Activated naive CD4-positive, alpha-beta T cell treated with anti-CD3 and anti-CD28 coated beads, Interleukin-2, amount 50 U/mL, for 24 hours (primary cell): ENCODE measurements around the gene TMEM240.
"Not testable (repeated sequence)": the region's sequence is repeated elsewhere in the genome, so short reads cannot be mapped to it uniquely, and the experiment has no call there.

ENCODE experiments used
- H3K27ac Mint-ChIP-seq: one replicate; pipeline ENCODE4 v1.8.0; 2021; ENCODE audit warnings: mild to moderate bottlenecking, mixed read lengths
- H3K27me3 Mint-ChIP-seq: one replicate; pipeline ENCODE4 v1.8.0; 2021; ENCODE audit warnings: mixed read lengths
- H3K36me3 Mint-ChIP-seq: one replicate; pipeline ENCODE4 v1.8.0; 2021; ENCODE audit warnings: mixed read lengths
- H3K4me1 Mint-ChIP-seq: one replicate; pipeline ENCODE4 v1.8.0; 2021; ENCODE audit warnings: mixed read lengths
- H3K4me3 Mint-ChIP-seq: one replicate; pipeline ENCODE4 v1.8.0; 2021; ENCODE audit warnings: mild to moderate bottlenecking, mixed read lengths
- H3K9me3 Mint-ChIP-seq: one replicate; pipeline ENCODE4 v1.8.0; 2021; ENCODE audit warnings: mixed read lengths

TMEM240 gene

DNA sequence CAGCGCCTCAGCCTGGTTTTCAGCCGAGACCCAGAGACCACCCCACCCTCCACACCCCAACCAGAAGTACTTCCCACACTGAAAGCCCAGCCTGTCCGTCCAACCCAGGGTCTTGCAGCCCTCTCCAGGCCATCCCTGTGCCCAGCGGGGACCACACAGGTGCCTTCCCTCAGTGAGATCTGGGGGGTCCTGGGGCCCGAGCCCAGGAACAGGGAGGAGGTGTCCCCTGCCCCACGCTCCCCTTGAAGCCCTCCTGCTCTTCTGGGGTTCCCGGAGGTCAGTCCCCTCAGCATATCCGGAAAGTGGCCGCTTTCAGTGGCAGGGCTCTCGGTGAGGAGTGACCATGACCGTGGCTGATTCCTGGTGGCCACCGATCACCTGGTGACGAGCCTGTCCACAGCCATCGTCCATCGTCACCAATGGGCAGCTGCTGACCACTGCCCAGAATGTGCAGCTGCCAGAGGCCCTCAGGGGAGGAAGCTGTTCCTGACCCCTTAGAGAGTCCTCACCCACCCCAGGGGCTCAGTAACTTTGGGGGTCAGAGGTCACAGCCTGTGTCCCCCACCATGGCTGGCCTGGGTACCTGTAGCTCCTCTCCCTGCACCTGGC, 3.4 kb downstream of the TMEM240 start:
- Mint-ChIP-seq H3K27ac (no peak overlapping the region), H3K4me1 (peaks cover 4% of the 10 kb centered on the region), H3K27me3 (no peaks in the 10 kb centered on the region), H3K4me3 (no peak overlapping the region), H3K36me3 (peaks cover 2% of the 10 kb centered on the region), H3K9me3 (no peaks in the 10 kb centered on the region)

DNA sequence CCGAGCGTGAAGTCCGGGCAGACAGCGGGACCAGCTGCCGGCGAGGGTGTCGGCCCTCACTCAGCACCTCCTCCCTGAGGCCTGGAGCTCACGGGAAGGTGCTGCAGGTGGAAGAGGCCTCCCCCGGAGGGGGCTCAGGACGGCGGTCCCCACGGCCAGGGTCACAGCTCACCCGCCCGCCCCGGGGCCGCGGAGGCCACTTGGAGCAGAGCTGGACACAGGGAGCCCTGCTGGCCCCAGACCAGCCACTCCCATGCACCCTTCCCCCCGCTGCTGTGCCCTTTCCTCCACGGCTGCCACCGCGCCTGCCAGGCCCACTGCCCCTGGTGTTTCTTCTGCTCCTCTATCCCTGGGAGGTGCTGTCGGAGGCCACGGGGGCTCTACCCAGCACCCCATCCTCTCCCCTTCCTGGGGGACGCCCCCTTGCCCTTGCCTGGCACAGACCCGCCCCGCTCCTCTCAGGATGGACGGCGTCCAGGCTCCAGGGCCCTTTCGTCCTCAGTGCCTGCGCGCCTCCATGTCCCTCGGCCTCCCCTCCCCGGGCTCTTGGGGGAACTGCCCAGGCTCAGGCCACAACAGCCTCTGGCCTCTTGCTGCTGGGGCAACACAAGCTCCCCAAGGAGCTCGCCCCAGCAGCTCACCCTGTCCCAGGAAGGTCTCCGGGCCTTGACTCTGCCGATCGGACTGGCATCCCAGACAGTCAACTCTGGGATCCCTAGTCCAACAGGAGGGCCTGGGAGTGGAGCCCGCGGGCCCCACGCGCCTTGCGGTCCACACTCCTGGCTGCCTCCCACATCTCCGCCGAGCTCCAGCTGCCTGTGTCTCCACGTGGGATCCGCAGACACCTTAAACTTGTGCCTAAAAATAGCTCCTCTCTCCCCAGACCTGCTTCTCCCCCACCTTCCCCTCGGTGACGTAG, 4.1 kb downstream of the TMEM240 start:
- Mint-ChIP-seq H3K4me1 (no peaks in the 10 kb centered on the region), H3K27ac (no peak overlapping the region), H3K9me3 (no peaks in the 10 kb centered on the region), H3K4me3 (no peak overlapping the region), H3K27me3 (no peaks in the 10 kb centered on the region), H3K36me3 (peaks cover 4% of the 10 kb centered on the region)

- Mint-ChIP-seq H3K9me3 (no peaks in the 10 kb centered on the region), H3K4me3 (no peak overlapping the region), H3K27ac (no peak overlapping the region), H3K4me1 (no peaks in the 10 kb centered on the region), H3K36me3 (peaks cover 7% of the 10 kb centered on the region), H3K27me3 (no peaks in the 10 kb centered on the region)
Observed at GRCh38 chr1:1535201-1536018, 5.0 kb downstream of the TMEM240 start.

GRCh38 chr1:1534401-1535154, 5.8 kb downstream of the TMEM240 start:
- Mint-ChIP-seq H3K9me3 (no peaks in the 10 kb centered on the region), H3K4me3 (no peak overlapping the region), H3K27ac (no peak overlapping the region), H3K27me3 (no peaks in the 10 kb centered on the region), H3K36me3 (peaks cover 7% of the 10 kb centered on the region), H3K4me1 (no peaks in the 10 kb centered on the region)

DNA sequence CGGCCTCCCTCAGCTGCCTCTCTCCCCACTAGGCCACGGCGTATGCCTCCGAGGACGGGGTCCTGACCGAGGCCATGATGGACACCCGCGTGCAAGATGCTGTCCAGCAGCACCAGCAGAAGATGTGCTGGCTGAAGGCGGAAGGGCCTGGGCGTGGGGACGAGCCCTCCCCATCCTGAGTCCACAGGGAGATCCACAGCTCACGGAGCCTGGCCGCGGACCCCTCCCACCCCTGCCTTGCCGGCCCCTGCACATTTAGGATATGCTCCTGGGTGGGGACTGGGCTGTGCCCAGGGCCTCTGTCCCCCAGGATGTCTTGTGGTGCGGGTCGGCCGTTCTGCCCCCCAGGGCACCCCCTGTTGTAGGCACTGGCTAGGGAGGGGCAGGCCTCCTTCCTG, 6.5 kb downstream of the TMEM240 start:
- H3K27ac Mint-ChIP-seq, H3K36me3 Mint-ChIP-seq, H3K27me3 Mint-ChIP-seq, H3K9me3 Mint-ChIP-seq, H3K4me1 Mint-ChIP-seq, H3K4me3 Mint-ChIP-seq: not testable (repeated sequence)

DNA sequence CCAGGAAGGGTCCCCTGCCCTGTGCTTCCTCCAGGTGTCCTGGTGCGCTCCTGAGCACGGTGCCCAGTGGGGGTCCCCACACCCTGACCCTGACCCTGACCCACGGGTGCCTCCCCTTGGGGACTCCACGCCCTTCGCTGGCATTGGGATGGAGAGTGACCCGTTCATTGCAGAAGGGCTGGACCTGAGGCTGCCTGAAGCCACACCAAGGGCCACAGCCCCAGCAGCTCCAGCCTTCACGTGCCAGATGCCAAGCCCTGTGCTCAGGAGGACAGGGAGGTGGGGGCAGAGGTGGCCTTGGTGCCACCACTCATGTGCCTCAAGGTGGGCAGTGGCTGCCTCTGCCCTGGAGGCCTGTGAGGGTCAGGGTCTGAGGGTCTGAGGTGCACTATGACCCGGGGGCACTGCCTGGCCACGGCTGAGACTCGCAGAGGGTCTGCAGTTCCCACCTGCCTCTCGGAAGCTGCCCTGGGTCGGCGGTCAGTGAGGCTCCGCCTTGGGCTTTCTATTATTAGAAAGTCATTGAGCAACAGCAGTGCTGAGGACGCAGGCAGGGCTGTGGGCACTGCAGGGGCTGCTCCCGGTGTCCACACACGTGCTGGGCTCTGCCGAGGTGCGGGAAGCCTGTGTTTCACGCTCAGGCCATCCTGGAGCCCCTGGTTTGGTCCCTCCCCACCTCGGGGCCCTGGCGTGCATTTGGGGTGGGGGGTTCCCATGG, 7.1 kb downstream of the TMEM240 start:
- H3K4me3 Mint-ChIP-seq, H3K27ac Mint-ChIP-seq, H3K27me3 Mint-ChIP-seq, H3K9me3 Mint-ChIP-seq, H3K4me1 Mint-ChIP-seq, H3K36me3 Mint-ChIP-seq: not testable (repeated sequence)

GRCh38 chr1:1531947-1532346, 8.5 kb downstream of the TMEM240 start:
- H3K4me1 Mint-ChIP-seq: no peaks in the 10 kb centered on the region
- H3K36me3 Mint-ChIP-seq: peaks cover 7% of the 10 kb centered on the region
- H3K27me3 Mint-ChIP-seq: no peaks in the 10 kb centered on the region
- H3K27ac Mint-ChIP-seq: no peak overlapping the region
- H3K4me3 Mint-ChIP-seq: no peak overlapping the region
- H3K9me3 Mint-ChIP-seq: no peaks in the 10 kb centered on the region

DNA sequence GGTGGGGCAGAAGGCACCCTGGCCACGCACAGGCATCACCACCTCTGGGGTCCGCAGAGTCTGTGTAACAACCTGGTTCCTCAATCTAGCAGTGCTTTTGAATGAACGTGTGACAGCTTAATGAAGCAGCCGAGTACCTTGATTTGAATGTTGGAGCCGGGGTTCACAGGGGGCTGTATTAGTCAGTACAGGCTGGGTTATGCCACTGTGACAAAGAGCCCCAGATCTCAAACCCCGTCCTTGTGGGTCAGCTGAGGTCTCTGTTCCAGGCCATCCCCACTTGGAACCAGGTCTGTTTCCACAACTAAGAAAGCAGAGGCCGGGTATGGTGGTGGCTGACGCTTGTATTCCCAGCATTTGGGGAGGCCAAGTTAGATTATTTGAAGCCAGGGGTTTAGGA, 10.5 kb downstream of the TMEM240 start:
- no peak overlapping the region for H3K4me3 Mint-ChIP-seq
- H3K36me3 Mint-ChIP-seq: peaks cover 7% of the 10 kb centered on the region
- no peaks in the 10 kb centered on the region for H3K9me3 Mint-ChIP-seq
- H3K27me3 Mint-ChIP-seq: no peaks in the 10 kb centered on the region
- H3K4me1 Mint-ChIP-seq: no peaks in the 10 kb centered on the region
- no peak overlapping the region for H3K27ac Mint-ChIP-seq

GRCh38 chr1:1529321-1529720, 11.1 kb downstream of the TMEM240 start:
- no peaks in the 10 kb centered on the region for H3K9me3 Mint-ChIP-seq
- H3K27ac Mint-ChIP-seq: no peak overlapping the region
- peaks cover 7% of the 10 kb centered on the region for H3K36me3 Mint-ChIP-seq
- no peaks in the 10 kb centered on the region for H3K4me1 Mint-ChIP-seq
- H3K4me3 Mint-ChIP-seq: no peak overlapping the region
- H3K27me3 Mint-ChIP-seq: no peaks in the 10 kb centered on the region

DNA sequence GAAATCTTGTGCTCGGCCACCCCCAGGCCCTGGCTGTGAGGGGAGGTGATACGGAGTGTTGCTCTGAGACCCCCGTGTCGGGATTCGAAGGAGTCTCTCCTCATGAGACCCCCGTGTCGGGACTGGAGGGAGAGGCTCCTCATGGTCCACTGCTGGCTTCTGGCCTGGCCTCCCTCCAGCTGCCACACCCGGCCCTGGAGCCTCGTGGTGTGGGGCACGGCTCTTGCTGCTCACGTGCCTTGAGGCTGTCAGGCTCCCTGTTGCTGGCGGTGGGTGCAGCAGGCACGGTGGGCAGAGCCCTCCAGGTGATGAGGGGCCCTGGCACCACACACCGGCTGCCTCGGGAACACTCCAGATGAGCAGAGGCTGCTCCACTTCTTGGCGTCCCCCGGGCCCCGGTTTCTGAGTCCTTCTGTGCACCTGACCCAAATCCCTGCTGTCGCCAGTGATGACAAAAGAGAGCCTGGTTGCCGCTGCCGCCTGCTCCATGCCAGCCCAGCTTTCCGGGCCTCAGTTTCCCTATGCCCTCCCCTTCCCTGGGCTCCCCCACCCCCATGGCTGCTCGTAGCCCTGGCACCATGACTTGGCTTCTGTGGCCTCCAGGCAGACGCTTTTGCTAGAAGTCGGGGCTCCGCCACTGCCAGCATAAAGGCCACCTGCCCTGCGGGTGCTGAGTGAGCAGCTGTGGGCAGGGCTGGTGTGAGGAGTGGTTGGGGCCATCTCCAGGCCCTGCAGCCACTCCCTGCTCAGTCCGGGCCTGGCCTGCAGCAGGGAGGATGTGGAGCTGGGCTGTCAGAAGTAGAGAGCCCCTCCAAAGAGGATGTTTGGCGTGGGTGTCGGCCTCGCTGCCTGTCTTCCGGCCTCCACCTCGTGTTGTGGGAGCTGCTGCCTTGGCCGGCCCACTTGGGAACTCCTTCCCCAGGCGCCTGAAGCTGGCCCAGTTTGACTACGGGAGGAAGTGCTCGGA, 11.8 kb downstream of the TMEM240 start:
- Mint-ChIP-seq H3K27me3 (no peaks in the 10 kb centered on the region), H3K4me1 (no peaks in the 10 kb centered on the region), H3K27ac (no peak overlapping the region), H3K9me3 (no peaks in the 10 kb centered on the region), H3K4me3 (no peak overlapping the region), H3K36me3 (peaks cover 7% of the 10 kb centered on the region)

- Mint-ChIP-seq H3K4me1 (no peaks in the 10 kb centered on the region), H3K27me3 (no peaks in the 10 kb centered on the region), H3K27ac (no peak overlapping the region), H3K4me3 (no peak overlapping the region), H3K36me3 (peaks cover 7% of the 10 kb centered on the region), H3K9me3 (no peaks in the 10 kb centered on the region)
Observed at GRCh38 chr1:1527092-1527816, 13.2 kb downstream of the TMEM240 start.

- not testable (repeated sequence) for H3K27ac Mint-ChIP-seq, H3K36me3 Mint-ChIP-seq, H3K4me1 Mint-ChIP-seq, H3K27me3 Mint-ChIP-seq, H3K4me3 Mint-ChIP-seq, H3K9me3 Mint-ChIP-seq
Observed at GRCh38 chr1:1526476-1526875, 13.9 kb downstream of the TMEM240 start.

DNA sequence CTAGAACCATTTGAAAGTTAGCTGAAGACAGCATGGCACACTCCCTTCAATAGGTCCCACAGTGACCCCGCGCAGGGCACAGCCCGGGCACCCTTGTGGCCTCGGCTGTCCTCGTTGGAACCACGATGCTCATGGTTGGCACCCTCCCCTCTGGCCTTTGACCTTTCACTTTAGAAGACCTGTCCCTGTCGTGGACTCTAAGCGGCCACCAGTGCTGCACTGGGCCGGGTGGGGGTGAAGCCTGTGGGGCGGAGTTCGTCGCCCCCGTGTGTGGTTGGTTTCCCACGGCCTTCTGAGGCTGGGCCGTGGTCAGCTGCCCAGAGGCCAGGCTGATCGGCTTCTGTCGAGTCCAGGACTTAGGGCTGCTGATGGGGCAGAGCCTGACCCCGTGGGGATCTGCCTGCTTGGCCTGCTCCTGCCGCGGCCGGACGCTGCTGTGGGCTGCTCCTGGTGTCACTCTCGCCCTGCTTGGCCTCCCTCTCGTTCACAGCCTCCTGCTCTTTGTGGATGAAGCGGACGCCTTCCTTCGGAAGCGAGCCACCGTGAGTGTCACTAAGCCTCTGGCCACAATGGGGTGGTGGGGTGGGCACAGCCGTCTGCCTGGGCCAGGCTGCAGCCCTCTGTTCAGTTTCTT, 15.6 kb downstream of the TMEM240 start:
- H3K4me1 Mint-ChIP-seq, H3K36me3 Mint-ChIP-seq, H3K27ac Mint-ChIP-seq, H3K9me3 Mint-ChIP-seq, H3K4me3 Mint-ChIP-seq, H3K27me3 Mint-ChIP-seq: not testable (repeated sequence)
